ENCODE measurements around the gene MYO6.

The MYO6 gene

GRCh38 chr6:75830959-75831885, 82.2 kb downstream of the MYO6 start:
- no peak for DNase-seq

GRCh38 chr6:75834447-75834846, 85.4 kb downstream of the MYO6 start:
- no peak for DNase-seq

GRCh38 chr6:75842191-75842590, 93.2 kb downstream of the MYO6 start:
- no peak for DNase-seq

GRCh38 chr6:75842732-75843131, 93.7 kb downstream of the MYO6 start:
- DNase-seq = no peak

GRCh38 chr6:75843396-75843795, 94.4 kb downstream of the MYO6 start:
- no peak for DNase-seq

GRCh38 chr6:75848274-75848673, 99.2 kb downstream of the MYO6 start:
- DNase-seq = no peak

GRCh38 chr6:75849329-75850025, 100.4 kb downstream of the MYO6 start:
- DNase-seq = no peak

GRCh38 chr6:75850026-75850833, 101.2 kb downstream of the MYO6 start:
- DNase-seq = no peak

- peak; percentile 63 for DNase-seq
Measured at GRCh38 chr6:75852721-75853120, 103.7 kb downstream of the MYO6 start.

- DNase-seq = no peak
Measured at GRCh38 chr6:75853806-75854205, 104.8 kb downstream of the MYO6 start.

- peak; percentile 90 for DNase-seq
Measured at GRCh38 chr6:75855052-75855451, 106.0 kb downstream of the MYO6 start.

- no peak for DNase-seq
Measured at GRCh38 chr6:75856902-75857301, 107.9 kb downstream of the MYO6 start.

GRCh38 chr6:75863001-75863400, 114.0 kb downstream of the MYO6 start:
- DNase-seq = no peak

- DNase-seq = no peak
Measured at GRCh38 chr6:75863784-75864183, 114.7 kb downstream of the MYO6 start.

- DNase-seq = no peak
Measured at GRCh38 chr6:75864446-75864845, 115.4 kb downstream of the MYO6 start.

- DNase-seq = no peak
Measured at GRCh38 chr6:75870389-75870788, 121.3 kb downstream of the MYO6 start.

GRCh38 chr6:75874224-75874623, 125.2 kb downstream of the MYO6 start:
- no peak for DNase-seq

GRCh38 chr6:75876152-75876551, 127.1 kb downstream of the MYO6 start:
- DNase-seq = no peak

GRCh38 chr6:75880305-75880704, 131.3 kb downstream of the MYO6 start:
- DNase-seq = no peak

GRCh38 chr6:75882734-75883133, 133.7 kb downstream of the MYO6 start:
- DNase-seq = peak; percentile 53

GRCh38 chr6:75884822-75885221, 135.8 kb downstream of the MYO6 start:
- no peak for DNase-seq

GRCh38 chr6:75892384-75892783, 143.3 kb downstream of the MYO6 start:
- no peak for DNase-seq

GRCh38 chr6:75893058-75893775, 144.2 kb downstream of the MYO6 start:
- DNase-seq = peak; percentile 91
